GM18517 (cell line): ENCODE results near the gene MANBA.
"Not testable (repeated sequence)": the region's sequence is repeated elsewhere in the genome, so short reads cannot be mapped to it uniquely, and the experiment has no call there.

Experiments
- ATAC-seq: cut with Tn5 transposase; IDR thresholded peaks from one replicate; pipeline ENCODE4 v1.9.1; 2021; ENCODE audit warnings: mild to moderate bottlenecking, moderate library complexity; ENCODE audit not compliant: unreplicated experiment

The MANBA gene

DNA sequence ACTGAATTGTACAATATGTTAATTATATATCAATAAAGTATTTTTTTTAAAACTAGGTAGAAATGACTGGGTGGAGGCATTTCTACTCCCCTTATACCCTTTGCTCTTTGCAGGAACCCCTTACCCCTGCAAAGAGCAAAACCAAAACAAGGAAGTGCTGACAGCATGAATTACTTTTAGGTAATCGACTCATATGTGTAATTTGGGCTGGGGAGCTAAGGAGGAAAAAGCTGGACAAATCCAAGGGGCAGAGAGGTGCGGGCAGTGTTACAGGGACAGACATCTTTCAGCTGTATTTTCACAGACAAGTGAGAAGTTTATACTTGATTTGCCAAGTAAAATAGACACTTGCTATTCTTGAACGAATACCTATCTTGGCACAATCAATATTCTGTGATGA is 35.5 kb downstream of the MANBA start:
- no peak for ATAC-seq

DNA sequence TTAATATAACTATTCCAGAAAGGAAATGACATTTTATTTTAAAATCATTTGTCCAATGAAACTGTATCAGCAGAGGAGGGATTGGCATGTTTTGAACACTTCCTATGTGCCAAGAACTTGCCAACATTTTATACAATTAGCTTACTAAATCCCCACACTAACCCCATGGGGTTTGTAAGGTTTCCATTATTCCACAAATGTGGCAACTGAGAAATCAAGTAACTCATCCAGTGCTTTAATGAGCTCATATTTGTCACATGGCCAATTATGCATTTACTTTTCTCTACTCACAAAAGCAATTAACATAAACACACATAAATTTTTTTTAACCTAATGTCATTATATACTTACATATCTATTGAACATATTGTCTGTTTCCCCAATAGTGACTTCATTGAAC is 37.3 kb downstream of the MANBA start:
- ATAC-seq = no peak

DNA sequence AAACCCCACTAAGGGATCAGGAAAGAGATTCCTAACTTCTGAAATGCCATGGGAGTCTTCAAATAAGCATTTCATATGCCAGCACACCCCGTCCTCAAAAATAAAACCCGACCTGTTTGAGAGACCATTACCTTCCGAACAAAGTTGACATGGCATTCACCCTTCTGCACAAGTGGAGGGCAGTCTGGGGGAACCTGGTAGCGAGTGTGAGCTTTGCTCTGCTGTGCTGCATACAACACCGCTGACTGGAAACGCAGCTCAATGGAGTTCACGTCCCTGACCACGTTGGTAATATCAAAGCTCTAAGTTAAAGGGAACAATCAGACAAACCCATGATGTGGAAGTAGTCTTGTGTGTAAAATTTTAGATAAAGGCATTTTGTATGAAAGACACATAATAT is 38.0 kb downstream of the MANBA start:
- ATAC-seq = no peak

DNA sequence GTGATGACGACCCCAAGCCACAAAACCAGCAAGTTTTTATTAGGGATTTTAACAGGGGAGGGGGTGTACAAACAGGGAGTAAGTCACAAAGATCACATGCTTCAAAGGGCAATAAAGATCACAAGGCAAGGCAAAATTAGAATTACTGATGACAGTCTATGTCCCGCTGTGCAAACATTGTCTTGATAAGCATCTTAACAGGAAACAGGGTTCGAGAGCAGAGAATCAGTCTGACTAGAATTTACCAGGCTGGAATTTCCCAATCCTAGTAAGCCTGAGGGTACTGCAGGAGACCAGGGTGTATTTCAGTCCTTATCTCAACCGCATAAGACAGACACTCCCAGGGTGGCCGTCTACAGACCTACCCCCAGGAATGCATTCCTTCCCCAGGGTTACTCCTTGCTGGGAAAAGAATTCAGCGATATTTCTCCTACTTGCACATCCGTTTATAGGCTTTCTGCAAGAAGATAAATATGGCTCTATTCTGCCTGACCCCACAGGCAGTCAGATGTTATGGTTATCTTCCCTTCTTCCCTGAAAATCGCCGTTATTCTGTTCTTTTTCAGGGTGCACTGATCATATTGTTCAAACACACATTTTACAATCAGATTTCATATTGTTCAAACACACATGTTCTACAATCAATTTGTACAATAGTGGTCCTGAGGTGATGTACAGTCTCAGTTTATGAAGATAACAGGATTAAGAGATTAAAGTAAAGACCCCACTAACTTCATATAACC is 41.8 kb downstream of the MANBA start:
- not testable (repeated sequence) for ATAC-seq

DNA sequence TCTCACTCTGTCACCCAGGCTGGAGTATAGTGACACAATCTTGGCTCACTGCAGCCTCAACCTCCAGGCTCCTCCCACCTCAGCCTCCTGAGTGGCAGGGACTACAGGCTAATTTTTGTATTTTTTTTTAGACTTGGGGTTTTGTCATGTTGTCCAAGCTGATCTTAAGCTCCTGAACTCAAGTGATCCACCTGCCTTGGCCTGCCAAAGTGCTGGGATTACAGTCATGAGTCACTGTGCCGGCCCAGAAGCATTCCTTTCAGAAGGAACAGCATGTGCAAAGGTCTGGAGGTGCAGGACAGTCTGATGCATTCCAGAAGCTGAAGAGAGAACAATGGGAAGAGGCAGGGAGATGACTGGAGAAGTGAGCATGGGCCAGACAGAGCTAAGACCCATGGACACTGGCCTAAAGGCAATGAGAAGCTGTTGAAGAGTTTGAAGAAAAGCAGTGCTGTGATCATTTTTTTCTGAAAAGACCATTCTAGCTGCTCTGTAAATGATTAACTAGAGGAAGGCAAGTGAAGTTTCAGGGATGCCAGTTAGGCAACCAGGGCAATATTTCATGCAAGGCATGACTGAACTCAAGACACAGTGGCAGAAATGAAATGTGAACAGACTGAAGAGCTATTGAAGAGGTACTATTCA is 43.2 kb downstream of the MANBA start:
- ATAC-seq = peak; percentile 66

DNA sequence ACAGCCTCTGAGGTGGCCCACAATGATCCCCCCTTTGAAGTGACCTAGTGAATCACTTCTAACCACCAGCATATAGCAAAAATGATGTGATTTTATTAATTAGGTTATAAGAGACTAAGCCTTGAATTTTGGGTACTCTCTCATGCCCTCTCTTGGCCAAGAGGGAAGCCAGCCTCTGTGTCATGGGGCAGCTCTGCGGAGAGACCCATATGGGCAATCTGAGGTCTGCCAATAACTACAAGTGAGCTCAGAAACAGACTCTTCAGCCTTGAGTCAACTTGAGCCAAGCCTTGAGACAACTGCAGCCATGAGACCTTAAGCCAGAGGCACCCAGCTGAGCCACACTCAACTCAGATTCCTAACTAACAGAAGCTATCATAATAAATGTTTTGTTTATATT is 45.7 kb downstream of the MANBA start:
- ATAC-seq = no peak

DNA sequence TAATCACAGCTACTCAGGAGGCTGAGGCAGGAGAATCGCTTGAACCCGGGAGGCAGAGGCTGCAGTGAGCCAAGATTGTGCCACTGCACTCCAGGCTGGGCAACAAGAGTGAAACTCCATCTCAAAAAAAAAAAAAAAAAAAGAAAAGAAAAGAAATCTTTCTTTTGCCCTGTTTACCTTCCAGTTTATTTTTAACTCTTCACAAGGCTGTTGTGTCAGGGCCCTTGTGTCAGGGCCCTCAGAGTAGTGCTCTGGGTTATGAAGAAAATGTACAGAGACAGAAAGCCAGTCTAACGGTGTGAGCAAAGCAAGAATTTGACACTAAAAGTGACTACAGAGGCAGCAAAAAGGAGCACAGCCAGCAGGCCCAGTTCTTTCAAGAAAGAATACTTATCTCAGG is 47.0 kb downstream of the MANBA start:
- not testable (repeated sequence) for ATAC-seq

DNA sequence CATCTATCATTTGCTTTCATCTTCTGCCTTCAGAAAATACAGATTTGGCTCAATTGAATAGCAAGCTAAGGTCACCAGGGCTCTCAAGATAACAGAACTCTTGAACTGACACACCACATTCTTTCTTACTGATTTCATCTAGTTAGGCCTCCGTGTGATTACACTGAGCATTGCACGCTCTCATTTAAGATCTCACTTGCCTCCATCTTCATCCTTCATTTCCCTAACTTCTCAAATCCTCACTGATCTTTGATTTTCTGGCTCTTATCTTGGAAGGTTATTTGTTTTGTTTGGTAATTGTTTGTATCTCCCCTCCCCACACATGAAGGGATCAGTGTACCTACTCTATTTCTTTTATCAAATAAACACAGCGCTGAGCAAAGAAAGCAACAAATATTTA is 47.7 kb downstream of the MANBA start:
- ATAC-seq = no peak

DNA sequence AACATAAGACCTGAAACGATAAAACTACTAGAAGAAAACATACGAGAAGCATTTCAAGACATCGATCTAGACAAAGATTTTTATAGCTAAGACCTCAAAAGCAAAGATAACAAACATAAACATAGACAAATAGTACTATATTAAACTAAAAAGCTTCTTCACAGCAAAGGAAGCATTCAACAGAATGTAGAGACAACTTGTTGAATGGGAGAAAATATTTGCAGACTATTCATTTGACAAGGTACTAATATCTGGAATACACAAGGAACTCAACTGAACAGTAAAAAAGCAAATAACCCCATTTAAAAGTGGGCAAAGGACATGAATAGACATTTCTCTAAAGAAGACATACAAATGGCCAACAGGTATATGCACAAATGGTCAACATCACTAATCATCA is 49.8 kb downstream of the MANBA start:
- ATAC-seq = no peak

DNA sequence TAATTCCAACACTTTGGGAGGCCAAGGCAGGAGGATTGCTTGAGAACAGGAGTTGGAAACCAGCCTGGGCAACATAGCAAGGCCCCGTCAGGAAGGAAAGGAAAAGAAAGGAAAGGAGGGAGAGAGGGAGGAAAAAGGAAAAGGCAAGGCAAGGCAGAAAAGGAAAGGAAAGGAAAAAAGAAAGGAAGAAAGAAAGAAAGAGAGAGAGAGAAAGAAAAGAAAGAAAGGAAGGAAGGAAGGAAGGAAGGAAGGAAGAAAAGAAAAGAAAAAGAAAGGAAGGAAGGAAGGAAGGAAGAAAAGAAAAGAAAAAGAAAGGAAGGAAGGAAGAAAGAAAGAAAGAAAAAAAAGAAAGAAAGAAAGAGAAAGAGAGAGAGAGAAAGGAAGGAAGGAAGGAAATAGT is 51.7 kb downstream of the MANBA start:
- not testable (repeated sequence) for ATAC-seq

DNA sequence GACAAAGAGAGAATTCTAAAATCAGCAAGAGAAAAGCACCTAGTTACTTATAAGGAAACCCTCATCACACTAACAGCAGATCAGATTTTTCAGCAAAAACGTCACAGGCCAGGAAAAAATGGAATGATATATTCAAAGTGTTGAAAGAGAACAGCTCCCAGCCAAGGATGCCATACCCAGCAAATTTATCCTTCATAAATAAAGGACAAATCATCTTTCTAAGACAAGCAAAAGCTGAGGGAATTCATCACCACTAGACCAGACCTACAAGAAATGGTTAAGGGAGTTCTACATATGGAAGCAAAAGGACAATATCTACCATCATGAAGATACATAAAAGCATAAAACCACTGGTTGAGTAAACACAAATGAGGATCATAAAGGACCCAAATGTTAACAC is 53.6 kb downstream of the MANBA start:
- ATAC-seq = no peak

DNA sequence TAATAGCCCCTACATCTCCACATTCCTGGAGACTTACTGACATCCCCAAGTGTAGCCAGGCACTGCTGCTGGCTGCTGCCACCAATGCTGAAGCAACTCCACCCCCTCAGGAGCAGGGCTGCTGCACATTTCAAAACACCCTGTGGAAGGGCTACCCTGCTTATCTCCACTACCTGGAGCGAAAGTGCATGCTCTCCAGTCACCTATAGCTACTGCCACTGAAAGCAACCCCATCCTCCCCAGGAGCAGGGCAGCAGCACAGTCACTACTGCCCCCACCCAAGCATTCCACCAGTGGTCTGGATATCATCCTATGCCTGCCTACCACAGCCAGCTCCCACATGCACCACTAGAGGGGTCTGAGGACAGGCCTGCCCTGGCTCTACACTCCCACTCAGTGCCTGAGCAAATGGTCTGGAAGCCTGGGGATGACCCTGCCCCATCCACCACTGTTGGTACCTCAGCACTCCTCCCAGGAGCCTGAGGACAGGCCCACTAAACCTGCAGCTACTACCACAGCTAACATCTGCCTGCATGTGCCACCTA is 55.3 kb downstream of the MANBA start:
- no peak for ATAC-seq

DNA sequence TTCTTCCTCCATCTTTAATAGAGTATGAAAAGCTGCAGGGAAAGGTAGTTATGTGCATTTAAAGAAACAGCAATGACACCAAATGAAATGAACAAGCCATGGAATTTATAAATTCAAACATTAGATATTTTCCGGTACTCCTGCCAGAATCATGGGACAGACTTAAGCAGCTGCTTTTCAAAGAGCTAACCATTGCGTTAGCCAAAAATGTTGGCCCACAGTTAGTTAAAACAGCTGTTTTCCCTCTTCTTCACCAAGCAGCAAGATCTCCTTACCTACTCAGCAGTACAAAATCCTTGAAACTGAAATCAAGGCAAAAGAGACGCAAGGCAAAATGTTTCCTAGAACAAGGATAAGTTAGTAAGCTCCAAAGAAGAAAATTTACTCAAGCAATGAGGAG is 64.0 kb downstream of the MANBA start:
- ATAC-seq = no peak

DNA sequence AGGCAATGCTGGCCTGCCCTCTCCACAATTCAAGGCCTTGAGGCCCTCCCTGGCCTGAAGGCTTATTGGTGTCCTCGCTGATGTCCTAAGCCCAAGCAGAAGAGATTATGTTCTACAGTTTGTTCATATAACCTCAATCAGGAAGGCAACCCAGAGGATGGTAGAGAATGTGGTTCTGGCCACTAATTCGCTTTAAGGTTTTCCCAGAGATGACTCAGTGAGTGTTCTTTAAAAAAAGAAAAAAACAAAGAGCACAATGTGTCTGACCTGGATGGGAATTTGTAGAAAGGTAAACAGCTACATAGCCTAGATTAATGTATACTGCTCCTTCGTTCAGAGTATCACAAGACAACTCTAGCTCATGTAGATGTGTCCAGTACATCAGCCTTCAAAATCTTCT is 66.0 kb downstream of the MANBA start:
- no peak for ATAC-seq

DNA sequence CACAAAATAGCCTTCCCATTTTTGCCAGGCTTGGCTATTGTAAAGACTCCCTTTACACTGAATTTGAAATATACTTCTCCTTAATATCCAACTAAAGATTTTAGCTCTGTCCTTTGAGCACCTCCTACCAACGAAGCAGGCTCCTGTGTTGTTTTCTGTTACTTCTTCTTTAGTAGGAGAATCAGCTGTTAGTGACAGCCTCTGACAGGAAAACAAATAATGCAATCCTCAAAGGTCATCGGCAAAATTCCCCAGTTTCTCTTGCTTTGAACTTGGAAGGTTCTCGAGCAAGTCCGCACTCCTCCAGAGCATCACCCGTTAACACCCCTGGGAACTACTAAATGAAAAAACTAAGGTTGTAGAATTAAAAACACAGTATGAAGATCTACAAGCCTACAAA is 66.9 kb downstream of the MANBA start:
- ATAC-seq = no peak

DNA sequence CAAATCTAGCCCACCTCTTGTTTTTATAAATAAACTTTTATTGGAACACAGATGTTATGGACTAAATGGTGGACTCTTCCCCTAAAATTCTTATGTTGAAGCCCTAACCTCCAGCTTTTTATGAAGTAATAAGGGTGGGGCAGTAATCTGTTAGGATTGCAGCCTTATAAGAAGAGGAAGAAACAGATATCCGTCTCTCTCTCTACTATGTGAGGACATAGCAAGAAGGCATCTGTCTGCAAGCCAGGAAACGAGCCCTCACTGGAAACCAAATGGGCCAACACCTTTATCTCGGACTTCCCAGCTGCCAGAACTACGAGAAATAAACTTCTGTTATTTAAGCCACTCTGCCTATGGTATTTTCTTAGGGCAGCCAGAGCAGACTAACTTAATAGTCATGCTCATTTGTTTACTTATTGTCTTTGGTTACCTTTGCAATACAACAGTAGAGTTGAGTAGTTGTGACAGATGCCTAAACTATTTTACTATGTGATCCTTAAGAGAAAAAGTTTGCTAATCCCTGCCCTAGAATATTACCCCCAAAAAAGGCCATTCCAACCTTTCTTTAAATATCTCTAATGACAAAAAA is 67.4 kb downstream of the MANBA start:
- no peak for ATAC-seq

DNA sequence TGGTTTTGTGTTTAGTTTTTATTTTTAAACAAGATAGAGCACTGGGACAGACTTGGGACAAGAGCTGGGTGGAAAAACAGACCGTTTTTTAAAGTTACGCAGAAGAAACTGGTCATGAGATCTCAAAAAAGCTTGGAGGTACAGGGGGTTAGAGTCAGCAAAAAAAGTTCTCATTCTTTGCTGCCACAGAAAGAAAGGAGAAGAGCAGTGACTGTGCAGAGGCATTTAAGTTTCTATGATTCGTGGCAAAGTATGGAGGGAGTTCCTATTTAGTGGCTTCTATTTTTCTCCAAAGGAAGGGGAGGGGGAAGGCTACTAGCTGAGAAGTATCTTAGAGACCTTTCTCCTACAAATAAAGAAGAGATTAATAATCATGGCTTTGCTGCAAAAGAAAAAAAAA is 68.3 kb downstream of the MANBA start:
- ATAC-seq = no peak

DNA sequence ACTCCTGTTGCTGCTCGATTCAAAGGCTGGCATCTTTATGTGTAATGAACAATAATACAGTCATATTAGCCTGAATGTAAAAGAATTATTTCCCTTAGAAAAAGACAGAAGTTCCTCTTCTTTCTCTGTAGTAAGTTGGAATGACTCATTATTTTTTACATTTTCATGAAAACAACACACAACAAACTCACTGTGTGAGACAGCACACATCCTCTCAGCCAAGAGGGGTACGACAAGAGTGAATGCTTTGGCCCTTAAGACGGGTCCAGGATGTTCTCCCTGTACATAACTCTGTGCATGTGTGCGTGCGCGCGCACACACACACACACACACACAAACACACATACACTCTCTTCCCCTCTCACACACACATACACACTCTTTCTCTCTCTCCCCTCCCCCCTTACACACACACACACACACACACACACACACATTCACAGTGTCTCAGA is 72.8 kb downstream of the MANBA start:
- ATAC-seq = peak; percentile 40

DNA sequence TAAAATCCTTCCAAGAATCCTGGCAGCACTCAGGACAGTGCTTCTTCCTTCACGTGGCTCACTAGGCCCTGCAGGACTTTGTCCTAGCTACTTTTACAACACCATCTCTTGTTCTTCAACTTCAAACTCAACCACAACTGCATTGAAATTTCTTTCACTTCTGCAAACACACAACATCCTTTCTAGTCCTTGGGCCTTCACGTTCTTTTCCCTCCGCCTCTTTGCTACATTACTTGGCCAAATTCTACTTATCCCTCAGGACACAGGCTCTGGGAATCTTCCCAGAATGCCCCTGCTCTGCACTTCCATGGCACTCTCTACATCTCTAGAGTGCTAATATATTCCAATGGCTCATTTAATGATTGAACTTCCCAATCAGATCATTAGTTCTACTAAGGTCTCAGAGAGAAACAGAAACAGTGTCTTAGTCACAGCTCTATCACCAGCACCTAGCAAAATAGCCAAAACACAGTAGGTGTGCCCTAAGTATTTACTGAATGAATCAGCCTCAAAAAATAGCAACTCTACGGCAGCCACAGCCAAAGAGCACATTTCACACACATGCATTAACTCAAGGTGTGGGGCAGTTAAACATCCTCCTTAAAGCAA is 73.3 kb downstream of the MANBA start:
- ATAC-seq = peak; percentile 92

DNA sequence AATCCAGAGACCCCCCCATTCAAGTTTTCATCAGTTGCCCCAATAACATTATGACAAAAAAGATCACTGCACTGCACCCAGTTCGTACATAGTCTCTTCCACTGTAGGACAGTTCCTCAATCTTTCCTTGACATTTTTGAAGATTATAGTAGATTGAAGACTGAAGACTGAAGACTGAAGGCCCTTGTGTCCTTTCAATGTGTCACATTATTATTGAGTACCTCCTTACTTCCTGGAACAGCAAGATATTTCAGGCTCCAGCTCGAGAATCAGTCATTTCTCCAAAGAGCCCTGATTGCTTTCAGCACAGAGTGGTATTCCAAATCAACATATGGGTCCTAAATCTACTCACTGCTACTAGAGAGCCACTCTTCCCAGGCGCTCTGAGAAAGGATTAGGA is 75.0 kb downstream of the MANBA start:
- no peak for ATAC-seq

DNA sequence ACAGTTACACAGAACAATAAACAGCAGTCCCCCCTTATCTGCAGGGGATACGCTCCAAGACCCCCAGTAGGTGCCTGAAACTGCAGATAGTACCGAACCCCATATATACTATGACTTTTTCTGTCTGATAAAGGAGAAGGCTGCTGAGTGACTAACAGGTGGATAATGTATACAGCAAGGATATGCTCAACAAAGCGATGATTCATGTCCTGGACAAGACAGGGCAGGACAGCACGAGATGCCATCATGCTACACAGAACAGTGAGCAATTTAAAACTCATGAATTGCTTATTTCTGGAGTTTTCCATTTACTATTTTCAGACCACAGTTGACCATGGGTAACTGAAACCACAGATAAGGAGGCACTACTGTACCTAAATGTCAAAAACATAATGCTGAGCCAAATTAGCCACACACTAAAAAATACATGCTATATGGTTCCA is 76.1 kb downstream of the MANBA start:
- peak; percentile 33 for ATAC-seq
